HFFc6 (cell line): ENCODE data around the gene SLC17A8. TPM values are rescaled to one million over a fixed set of nuclear protein-coding genes. Genes with fewer than 3 reads are reported as not detected.

Source experiments
- DNase-seq: peaks from one replicate; pipeline ENCODE4 v3.0.0-alpha.2; 2018
- H3K27ac Mint-ChIP-seq: 2 replicates; pipeline ENCODE4 v1.8.0; 2020; ENCODE audit warnings: mild to moderate bottlenecking, mixed read lengths
- H3K27me3 Mint-ChIP-seq: 2 replicates; pipeline ENCODE4 v1.8.0; 2021; ENCODE audit warnings: mild to moderate bottlenecking, moderate library complexity, mixed read lengths; ENCODE audit not compliant: insufficient read depth
- H3K36me3 Mint-ChIP-seq: 2 replicates; pipeline ENCODE4 v1.8.0; 2021; ENCODE audit warnings: low read depth, mixed read lengths
- H3K4me1 Mint-ChIP-seq: 2 replicates; pipeline ENCODE4 v1.8.0; 2020; ENCODE audit warnings: low read depth, mixed read lengths
- H3K4me3 Mint-ChIP-seq: 2 replicates; pipeline ENCODE4 v1.8.0; 2020; ENCODE audit warnings: mild to moderate bottlenecking, moderate library complexity, mixed read lengths
- H3K9me3 Mint-ChIP-seq: 2 replicates; pipeline ENCODE4 v1.8.0; 2020; ENCODE audit warnings: mild to moderate bottlenecking, mixed read lengths
- CTCF ChIP-seq: fragments of 200-600 bp; sonication (generic); IDR thresholded peaks from 2 replicates; pipeline ENCODE4 v1.5.0; 2021; ENCODE audit warnings: antibody characterized with exemption, mild to moderate bottlenecking
- total RNA-seq, 6 experiments: library from RNA; stranded (reverse); fragmentation: NEBNext Ultra II Directional; extraction: Animal tissue kit (Norgen Biotek cat#: 25700); gene quantifications; 2 replicates in 1 of 6; 3 replicates in 5 of 6; pipeline ENCODE4 v1.2.3, GENCODE V29; 2021

SLC17A8 gene
- total RNA-seq, 6 experiments from 2014 or later, result not detected

- Mint-ChIP-seq H3K27me3 (no peaks in the 10 kb centered on the region), H3K4me1 (no peaks in the 10 kb centered on the region), H3K9me3 (peaks cover 20% of the 10 kb centered on the region), H3K4me3 (no peak overlapping the region), H3K36me3 (no peaks in the 10 kb centered on the region), H3K27ac (no peak overlapping the region)
- TF ChIP-seq CTCF, result no peak
- no peak for DNase-seq
Measured at GRCh38 chr12:100439797-100440196, 82.9 kb downstream of the SLC17A8 start.

GRCh38 chr12:100442403-100442802 is 85.5 kb downstream of the SLC17A8 start:
- no peak for TF ChIP-seq CTCF
- no peak for DNase-seq
- H3K36me3 Mint-ChIP-seq, result no peaks in the 10 kb centered on the region
- H3K4me1 Mint-ChIP-seq, result no peaks in the 10 kb centered on the region
- H3K9me3 Mint-ChIP-seq, result peaks cover 17% of the 10 kb centered on the region
- no peak overlapping the region for H3K27ac Mint-ChIP-seq
- no peak overlapping the region for H3K4me3 Mint-ChIP-seq
- no peaks in the 10 kb centered on the region for H3K27me3 Mint-ChIP-seq

GRCh38 chr12:100443434-100443833 is 86.6 kb downstream of the SLC17A8 start:
- peaks cover 17% of the 10 kb centered on the region for H3K9me3 Mint-ChIP-seq

GRCh38 chr12:100445081-100445481 is 88.2 kb downstream of the SLC17A8 start:
- Mint-ChIP-seq H3K36me3 (no peaks in the 10 kb centered on the region), H3K4me1 (no peaks in the 10 kb centered on the region), H3K27me3 (no peaks in the 10 kb centered on the region), H3K27ac (no peak overlapping the region), H3K9me3 (peaks cover 19% of the 10 kb centered on the region), H3K4me3 (no peak overlapping the region)
- no peak for TF ChIP-seq CTCF
- DNase-seq, result no peak

More at GRCh38 chr12:100443434-100443833, 86.6 kb downstream of the SLC17A8 start:
- Mint-ChIP-seq H3K4me1 (no peaks in the 10 kb centered on the region), H3K4me3 (no peak overlapping the region), H3K27ac (no peak overlapping the region), H3K36me3 (no peaks in the 10 kb centered on the region), H3K27me3 (no peaks in the 10 kb centered on the region)
- DNase-seq, result no peak
- no peak for TF ChIP-seq CTCF

- Mint-ChIP-seq H3K9me3 (peaks cover 28% of the 10 kb centered on the region), H3K27me3 (no peaks in the 10 kb centered on the region), H3K36me3 (no peaks in the 10 kb centered on the region), H3K4me1 (no peaks in the 10 kb centered on the region), H3K27ac (no peak overlapping the region), H3K4me3 (no peak overlapping the region)
- no peak for TF ChIP-seq CTCF
- DNase-seq, result no peak
Measured at GRCh38 chr12:100447381-100447780, 90.5 kb downstream of the SLC17A8 start.

GRCh38 chr12:100448656-100449055 is 91.8 kb downstream of the SLC17A8 start:
- H3K27ac Mint-ChIP-seq, result no peak overlapping the region
- peaks cover 24% of the 10 kb centered on the region for H3K9me3 Mint-ChIP-seq
- no peak for TF ChIP-seq CTCF
- no peaks in the 10 kb centered on the region for H3K27me3 Mint-ChIP-seq
- H3K4me3 Mint-ChIP-seq, result no peak overlapping the region
- DNase-seq, result no peak
- H3K36me3 Mint-ChIP-seq, result no peaks in the 10 kb centered on the region
- H3K4me1 Mint-ChIP-seq, result no peaks in the 10 kb centered on the region
